ENCODE data around the gene DST. TPM values are rescaled to one million over a fixed set of nuclear protein-coding genes. Genes with fewer than 3 reads are reported as not detected.
A peak's percentile ranks its signal among the peaks of the same experiment; 100 is the strongest.
"Not testable (repeated sequence)": the region's sequence is repeated elsewhere in the genome, so short reads cannot be mapped to it uniquely, and the experiment has no call there.

Gene DST
- total RNA-seq, 1 experiment from 2014 or later = 219 TPM

DNA sequence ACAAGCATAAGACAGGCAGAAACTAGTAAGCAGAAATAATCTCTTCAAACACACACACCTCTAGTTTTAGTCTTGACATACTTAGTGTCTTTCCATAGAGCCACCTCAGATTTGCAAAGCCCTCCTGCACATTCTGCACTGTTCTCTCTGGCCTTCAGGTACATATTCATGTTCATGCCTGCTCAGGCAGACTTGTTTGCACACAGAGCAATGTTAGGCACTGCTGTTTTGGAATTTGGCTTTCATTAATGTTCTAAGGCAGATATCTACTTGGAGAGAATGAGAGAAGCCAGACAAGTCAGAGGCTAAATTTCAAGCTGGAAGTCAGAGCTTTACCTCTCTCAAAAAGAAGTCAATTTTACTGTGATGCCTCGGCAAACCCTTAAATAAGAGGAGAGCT lies 21.3 kb upstream of the DST start:
- DNase-seq (ENCODE audit: extremely low read depth, low read depth) = no peak

GRCh38 chr6:56663344-56663743 lies 20.7 kb upstream of the DST start:
- no peak for DNase-seq (ENCODE audit: extremely low read depth, low read depth)

DNA sequence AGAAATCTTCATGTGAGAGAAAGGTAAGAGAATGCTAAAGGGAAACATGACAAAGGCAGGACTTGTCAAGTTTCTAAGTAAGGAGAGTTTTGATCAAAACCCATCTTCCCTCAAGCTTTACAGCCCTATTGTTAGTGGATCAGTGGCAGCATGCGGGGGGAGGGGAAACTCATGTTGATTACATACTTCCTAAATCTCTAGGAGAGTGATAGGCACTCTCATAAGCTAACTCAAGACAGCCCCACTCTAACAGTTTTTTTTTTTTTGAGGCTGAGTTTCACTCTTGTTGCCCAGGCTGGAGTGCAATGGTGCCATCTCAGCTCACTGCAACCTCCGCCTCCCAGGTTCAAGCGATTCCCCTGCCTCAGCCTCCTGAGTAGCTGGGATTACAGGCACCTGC lies 18.6 kb upstream of the DST start:
- DNase-seq (ENCODE audit: extremely low read depth, low read depth) = not testable (repeated sequence)

DNA sequence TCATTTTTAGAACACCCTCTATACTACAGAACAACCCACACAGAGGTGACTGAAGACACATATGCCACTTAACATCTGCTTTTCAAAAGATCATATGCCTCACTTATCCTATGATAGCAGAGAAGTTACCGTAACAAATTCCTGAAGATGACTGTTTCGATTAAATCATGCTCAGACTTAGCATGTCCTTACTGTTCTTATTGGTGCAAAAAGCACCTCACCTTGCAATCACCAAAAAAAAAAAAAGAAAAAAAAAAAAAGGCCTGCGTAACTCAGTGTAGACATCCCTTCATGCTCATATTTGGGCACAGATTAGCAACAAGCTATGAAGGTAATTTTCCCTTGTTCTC lies 17.7 kb upstream of the DST start:
- DNase-seq (ENCODE audit: extremely low read depth, low read depth) = no peak

DNA sequence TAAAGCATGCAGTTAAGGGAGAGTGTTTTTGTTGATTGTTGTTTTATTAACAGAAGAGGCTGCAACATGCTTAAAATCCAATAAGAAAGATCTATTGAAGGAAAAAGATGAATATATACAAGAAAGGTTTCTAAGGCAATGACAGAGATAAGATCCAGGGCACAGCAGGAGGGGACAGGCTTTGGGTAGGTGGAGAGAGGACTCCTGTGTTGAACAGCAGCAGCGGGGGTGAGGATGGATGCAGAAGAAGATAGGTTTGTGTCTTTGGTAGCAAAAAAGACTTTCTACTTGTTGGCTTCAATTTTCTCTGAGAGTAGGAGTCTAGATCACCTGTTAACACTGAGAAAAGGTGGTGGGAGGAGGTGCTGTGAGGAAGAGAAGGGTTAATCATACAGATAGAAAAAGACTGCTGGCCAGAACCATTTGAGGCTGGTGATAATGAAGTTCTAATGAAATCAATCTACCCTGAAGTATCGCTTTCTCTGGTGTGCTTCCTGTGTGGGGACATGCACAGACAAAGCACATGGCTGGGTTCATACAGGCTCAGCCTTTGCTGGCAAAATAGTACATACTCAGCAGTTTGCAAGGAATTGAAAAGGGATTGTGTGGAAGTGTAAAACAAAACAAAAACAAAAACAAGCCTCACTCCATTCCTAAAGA lies 17.2 kb upstream of the DST start:
- DNase-seq (ENCODE audit: extremely low read depth, low read depth) = no peak

DNA sequence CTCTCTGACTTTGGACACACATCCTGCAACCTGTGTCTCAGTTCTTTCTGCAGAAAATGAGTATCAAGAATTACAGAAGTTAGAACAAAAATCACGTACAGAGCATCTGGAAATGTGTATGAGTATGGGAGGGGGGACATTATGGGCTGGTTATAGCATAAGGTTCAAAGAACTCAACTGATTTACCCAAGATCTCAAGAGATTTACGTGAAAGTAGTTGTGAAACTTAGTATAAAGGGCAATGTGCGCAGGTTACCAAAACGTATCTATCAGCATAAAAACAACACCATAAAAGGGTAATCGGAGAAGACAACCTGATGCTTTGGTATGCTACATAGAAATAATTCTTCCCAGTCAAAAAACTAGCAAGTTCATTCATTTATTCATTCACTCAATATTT lies 15.6 kb upstream of the DST start:
- DNase-seq (ENCODE audit: extremely low read depth, low read depth) = no peak

GRCh38 chr6:56657354-56657753 lies 14.7 kb upstream of the DST start:
- no peak for DNase-seq (ENCODE audit: extremely low read depth, low read depth)

DNA sequence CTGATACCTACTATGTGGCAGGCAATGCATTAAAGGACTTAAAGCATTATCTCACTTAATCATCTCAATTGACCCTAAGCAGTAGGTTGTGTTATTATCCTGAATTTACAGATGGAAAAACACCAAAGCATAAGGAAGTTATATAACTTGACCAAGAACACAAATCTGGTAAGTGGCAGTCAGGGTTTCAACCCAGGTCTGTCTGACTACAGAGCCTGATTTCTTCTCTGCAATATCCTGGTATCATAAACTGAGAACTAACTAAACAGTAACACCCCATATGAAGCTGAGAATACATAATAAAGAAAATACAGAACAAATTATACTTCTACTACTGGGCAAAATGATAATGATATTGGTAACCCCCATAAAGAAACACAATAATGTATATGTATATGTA lies 13.8 kb upstream of the DST start:
- no peak for DNase-seq (ENCODE audit: extremely low read depth, low read depth)

DNA sequence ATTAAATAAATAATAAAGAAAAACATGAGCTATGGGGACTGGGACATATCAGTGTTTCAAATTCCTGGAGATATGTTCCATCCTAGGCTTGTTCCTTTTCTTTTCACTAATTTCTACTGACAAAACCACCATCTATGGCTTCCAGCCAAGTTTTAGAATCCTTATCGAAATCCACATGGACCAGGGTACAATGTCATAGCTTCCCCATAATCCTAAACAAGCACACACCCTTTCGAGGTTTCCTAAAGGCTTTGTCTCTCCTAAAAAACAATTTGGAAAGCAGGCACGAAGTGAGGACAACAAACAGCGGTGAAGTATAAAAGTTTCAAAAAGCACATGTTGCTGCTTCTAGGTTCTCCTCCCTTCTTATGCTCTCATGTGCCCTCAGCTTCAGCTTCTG lies 13.3 kb upstream of the DST start:
- no peak for DNase-seq (ENCODE audit: extremely low read depth, low read depth)

- no peak for DNase-seq (ENCODE audit: extremely low read depth, low read depth)
Measured at GRCh38 chr6:56655249-56655648, 12.6 kb upstream of the DST start.

DNA sequence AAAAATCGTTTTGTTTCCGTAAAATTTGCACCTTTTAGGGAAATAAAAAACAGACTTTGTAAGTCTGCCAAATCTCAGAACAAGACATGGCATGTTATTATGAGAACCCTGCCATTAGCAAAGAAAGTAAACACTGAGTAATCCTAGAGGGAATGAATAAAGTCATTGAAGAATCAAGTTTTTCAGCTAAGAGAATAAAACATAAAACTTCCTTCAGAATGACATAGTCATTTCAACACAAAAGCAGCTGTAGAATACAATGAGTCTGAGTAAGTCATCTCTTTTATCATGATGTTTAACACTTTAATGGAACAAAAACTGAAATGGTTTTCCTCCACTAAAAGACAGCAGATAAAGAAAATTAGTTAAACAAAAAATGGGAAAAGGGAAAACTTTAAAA lies 10.3 kb upstream of the DST start:
- DNase-seq (ENCODE audit: extremely low read depth, low read depth) = no peak

GRCh38 chr6:56652231-56652630 lies 9.5 kb upstream of the DST start:
- no peak for DNase-seq (ENCODE audit: extremely low read depth, low read depth)

DNA sequence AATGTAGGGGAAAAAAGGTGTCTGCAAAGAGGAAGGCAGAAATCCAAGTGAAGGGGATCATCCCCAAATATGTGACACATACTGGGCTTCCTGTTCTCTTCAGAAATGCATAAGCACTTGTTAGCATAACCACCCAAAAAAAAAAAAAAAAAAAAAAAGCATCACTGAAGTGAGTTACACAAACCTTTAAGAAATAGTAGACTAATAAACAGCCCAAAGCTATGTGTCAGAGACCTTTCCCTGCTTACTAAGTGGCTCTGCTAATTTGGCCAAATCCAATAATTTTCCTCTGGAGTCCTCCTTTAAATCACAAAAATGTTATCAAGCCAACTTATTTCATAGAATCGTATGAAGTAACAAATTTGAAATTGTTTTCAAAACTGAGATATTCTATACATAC lies 7.5 kb upstream of the DST start:
- DNase-seq (ENCODE audit: extremely low read depth, low read depth) = no peak

DNA sequence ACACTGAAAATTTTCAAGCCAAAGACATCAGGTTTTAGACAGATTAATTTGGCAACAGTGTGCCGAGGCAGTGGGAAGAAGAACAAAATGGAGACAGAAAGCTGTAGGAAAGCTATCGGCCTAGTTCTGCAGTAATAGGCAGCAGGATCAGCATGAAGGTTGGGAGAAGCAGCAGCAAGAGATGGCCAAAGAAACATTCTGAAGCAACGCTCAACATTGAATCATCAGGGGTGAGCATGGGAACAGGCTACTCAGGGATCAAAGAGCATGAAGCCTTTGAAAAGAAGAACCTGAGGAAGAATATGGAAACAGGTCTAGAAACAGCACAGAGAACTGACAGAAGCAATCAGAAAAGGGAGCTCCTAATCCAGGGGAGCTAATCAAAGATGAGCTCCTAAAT lies 7.1 kb upstream of the DST start:
- no peak for DNase-seq (ENCODE audit: extremely low read depth, low read depth)

DNA sequence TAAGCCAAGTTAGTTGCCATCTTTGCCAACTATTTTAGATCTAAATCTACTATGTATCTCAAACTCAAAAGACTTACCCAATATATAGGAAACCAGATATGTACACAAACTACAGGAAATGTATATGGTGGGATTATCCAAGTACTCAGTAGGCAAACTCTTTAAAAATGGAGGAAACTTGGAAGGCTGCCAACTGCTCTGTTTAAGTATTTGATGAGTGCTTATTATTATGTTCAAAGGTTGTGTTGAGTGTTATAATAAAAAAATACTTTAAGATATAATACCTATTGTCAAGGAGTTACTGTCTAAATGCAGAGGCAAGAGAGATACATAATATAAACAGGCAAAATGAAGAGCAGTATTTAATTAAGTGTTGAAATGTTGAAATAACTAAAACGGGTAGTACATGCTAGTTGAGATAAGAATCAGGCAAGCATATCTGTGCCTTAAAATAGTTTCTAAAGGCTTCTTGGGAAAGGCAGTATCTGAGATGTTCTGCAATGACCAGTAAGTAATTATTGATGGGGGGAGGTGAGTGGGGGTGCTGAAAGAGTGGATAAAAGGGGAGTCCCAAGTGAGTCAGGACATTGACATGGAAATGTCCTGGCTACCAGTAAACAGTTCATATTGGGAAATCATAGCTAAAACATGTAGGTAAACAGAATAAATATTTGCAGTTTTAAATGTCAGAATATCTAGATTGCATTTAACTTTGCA lies 6.5 kb upstream of the DST start:
- DNase-seq (ENCODE audit: extremely low read depth, low read depth) = no peak

DNA sequence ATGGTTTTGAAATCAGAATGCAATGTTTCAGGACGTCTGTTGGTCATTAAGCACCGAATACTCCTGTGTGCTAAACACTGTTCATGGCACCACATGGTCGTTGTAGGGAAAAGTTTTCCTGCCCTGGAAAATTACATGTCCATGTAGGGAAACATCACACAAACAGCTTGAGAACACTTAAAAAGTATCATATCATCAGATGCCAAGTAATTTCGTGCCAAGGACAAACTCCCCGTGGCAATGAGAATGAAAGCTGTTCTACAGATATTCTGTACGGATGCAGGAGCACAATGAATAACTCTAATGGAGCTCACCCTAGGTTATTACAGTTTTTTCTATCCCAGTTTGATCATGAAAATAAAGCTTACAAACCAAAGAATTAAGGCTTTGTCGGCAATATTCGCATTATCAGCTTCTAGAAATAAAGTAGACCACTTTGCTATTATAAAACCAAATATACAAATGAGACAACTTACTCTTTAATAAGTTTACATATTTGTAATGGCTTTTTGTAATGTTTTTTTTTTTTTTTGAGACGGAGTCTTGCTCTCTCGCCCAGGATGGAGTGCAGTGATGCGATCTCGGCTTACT lies 4.6 kb upstream of the DST start:
- DNase-seq (ENCODE audit: extremely low read depth, low read depth) = no peak

GRCh38 chr6:56644366-56644765 lies 1.7 kb upstream of the DST start:
- no peak for DNase-seq (ENCODE audit: extremely low read depth, low read depth)

GRCh38 chr6:56643379-56644089 lies 845 bp upstream of the DST start:
- no peak for DNase-seq (ENCODE audit: extremely low read depth, low read depth)

GRCh38 chr6:56640374-56640773 lies 2.3 kb downstream of the DST start:
- no peak for DNase-seq (ENCODE audit: extremely low read depth, low read depth)

DNA sequence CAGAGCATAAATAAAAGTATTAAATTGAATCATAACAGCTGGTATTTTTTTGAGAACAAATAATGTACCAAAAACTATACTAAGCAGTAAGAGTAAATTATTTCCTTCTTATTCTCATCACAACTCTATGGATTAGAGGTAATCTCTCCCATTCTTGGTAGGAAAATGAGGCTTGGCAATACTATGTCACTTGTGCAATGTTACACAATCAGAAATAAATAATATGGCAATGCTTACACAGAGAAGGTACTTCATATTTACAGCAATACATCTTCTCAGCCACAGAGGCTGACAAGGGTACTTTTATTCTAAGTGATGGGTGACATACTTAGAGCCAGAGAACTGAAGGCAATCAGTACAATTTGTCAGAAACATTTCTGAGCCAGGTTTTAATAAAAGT lies 3.9 kb downstream of the DST start:
- no peak for DNase-seq (ENCODE audit: extremely low read depth, low read depth)

DNA sequence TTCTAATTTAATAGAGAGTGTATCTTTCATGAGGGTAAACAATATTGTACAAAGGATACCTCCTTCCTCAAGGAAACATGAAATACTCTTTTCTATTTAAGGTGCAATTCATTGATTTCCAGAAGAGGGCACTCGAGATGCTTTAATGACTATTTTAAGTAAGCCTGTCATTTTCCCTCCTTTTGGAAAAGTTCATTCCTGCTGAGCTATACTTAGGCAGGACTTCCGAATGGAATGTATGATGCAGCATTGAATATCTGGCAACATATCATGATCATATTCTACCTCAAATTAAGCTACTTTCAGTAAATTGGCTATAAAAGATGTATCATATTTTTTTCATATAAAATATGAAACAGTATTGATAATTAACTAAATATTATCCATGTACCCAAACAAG lies 5.0 kb downstream of the DST start:
- peak; percentile 70 for DNase-seq (ENCODE audit: extremely low read depth, low read depth)

DNA sequence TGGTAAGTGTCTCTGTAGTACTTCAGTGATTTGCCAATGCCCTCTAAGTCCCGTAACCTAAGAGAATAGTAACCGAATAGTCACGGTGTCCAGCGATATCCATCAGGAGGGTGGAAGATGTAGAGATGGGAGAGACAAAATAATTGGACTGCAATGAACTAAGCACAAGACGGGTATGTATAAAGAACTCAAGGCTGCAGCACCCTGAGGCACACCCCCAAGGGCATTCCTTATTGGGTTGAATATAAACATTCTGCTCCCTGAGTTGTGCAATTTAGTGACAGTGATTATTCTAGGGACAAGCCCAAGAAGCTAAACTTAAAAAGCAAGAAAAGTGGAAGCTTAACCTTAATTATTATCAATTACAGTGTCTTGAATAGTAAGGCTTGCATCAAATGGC lies 14.6 kb downstream of the DST start:
- DNase-seq (ENCODE audit: extremely low read depth, low read depth) = no peak
